Stromal cell of bone marrow (primary cell): Measurements from ENCODE around the gene ADCY9.
"Not testable (repeated sequence)": the region's sequence is repeated elsewhere in the genome, so short reads cannot be mapped to it uniquely, and the experiment has no call there.

ENCODE experiments used
- DNase-seq: peaks from one replicate; pipeline ENCODE4 v3.0.0-alpha.2; 2012; ENCODE audit warnings: low read depth

ADCY9 gene

DNA sequence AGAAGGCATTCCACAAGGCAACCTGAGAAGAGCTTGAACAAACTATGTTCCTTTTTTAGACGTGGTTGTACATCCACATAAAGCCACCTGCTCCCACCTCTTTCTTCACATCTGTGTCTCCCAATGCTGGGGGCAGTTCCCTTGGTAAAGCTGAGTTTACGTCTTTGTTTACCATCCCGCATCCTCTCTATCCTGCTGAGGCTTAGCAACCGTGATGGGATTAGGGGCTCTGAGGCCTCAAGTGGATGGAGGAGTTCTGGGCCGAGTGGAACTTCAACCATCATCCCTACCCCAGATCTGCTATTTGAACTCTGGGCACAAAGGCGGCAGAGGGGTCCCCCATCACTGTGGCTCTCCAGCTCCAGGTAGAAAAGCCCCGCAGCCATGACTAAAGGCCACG lies 141.5 kb downstream of the ADCY9 start:
- DNase-seq, result no peak

DNA sequence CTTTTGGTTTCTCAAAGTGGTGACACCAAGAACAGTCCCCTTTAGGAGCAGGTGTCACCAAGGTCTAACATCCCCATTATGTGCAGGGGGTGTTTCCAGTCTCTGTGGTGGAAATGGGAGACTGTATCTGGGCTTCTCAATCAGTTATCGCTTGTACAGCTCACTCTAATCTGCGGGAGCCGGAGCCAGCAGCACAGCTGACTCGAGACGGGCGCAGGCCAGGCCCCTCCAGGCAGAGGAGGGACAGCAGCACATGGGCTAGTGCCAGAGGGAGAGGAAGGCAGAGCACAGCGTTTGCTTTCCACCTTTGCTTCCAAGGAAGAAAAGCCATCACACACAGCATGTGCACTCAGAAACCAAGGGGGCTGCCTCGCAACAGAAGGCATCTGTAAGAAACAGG lies 144.5 kb downstream of the ADCY9 start:
- no peak for DNase-seq

DNA sequence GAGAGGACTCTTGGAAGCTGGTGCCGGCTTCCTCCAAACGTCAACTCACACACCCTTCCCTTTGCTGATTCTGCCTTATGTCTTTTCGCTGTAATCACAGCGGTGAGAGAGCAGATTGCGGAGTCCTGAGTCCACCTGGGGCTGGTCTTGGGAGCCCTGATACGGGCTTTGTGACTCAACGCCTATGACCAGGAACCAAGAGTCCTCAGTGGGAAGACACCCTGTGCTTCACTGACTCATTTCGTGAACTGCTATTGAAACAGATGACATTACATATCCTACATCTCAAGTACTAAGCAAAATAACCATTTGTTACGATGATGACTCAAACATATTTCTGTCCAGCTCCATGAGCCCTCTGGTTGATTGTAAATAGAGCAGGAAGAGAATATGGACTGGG lies 145.0 kb downstream of the ADCY9 start:
- DNase-seq, result no peak

DNA sequence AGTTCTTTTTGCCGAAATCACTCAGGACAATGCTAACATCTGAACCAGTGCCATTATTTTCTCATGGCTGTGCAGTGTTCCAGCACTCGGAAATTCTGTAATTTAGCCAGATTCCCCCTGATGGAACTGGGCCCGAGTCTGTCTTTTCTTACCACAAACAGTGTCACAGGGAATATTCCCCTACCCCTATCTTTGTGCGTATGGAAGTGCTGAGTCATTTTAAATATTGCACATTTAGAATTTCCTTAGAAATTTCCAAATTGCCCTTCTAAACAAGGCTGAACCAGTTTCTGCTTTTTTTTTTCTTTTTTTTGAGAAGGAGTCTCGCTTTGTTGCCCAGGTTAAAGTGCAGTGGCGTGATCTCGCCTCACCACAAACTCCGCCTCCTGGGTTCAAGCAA lies 147.7 kb downstream of the ADCY9 start:
- DNase-seq, result no peak

DNA sequence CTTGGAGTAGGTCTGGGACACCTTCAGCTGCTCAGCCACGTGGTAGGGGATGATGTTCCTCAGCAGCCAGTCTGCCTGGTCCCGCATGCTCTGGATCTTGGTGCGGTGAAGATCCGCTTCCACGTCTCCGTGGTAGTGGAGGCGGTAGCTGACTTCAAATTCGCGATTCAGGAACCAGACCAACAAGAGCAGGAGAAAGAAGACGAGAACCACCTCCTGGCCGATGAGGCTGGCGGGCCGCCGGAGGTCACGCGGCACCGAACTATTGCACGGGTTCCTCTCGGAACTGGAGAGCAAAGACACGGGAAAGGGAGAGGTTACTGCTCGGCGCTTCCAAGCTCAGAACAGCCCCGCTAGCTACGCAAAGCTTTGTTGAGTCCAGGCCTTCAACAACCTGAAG lies 149.6 kb downstream of the ADCY9 start:
- DNase-seq, result no peak

DNA sequence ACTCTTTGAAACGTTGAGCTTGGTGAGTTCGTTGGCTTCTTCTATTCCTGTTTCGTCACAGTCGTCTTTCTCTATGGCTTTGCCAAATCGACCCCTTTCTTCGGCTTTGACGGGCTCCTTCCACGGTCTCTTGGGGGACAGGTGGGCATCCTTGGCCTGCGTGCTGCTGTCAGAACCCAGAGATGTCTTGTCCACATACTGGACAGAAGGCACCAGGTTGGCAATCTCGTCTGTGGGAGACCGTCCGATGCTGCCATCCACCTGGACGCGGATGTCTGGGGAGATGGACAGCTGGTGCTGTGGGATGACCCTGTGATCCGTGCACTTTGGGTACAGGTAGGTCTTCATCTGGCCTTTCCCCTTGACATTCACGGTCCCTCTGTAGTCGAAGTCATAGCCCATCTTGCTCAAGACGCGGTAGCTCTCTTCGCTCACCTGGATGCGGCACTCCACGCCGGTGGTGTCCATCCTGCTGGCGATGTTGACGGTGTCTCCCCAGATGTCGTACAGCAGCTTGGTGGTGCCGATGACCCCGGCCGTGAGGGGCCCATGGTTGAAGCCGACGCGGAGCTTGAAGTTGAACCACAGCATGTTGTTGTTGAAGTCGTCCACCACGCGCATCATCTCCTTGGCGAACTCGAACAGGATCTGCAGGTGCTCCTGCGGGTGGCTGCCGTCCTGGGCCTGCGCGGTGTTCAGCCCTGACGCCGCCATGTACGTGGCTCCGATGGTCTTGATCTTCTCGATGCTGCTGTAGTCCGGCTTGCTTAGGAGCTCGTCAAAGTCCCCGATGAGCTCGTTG lies 150.3 kb downstream of the ADCY9 start:
- DNase-seq, result no peak

DNA sequence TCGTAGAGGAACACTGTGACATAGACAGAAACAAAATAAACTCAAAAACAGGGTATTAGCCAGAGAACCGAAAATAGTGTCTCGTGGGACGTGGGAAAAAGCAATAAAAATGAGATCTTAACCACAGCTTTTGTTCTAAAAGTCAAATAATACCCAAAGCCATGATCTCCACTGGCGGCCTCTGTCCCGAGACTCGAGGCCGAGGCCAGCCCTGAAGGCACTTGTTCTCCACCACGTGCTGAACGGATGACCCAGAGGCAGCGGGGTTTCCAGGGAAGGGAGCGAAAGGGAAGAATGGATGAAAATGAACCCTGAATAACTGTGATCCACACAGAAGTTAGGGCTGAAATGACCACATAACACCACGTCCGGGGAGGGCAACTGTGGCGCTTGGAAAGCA lies 150.9 kb downstream of the ADCY9 start:
- no peak for DNase-seq

DNA sequence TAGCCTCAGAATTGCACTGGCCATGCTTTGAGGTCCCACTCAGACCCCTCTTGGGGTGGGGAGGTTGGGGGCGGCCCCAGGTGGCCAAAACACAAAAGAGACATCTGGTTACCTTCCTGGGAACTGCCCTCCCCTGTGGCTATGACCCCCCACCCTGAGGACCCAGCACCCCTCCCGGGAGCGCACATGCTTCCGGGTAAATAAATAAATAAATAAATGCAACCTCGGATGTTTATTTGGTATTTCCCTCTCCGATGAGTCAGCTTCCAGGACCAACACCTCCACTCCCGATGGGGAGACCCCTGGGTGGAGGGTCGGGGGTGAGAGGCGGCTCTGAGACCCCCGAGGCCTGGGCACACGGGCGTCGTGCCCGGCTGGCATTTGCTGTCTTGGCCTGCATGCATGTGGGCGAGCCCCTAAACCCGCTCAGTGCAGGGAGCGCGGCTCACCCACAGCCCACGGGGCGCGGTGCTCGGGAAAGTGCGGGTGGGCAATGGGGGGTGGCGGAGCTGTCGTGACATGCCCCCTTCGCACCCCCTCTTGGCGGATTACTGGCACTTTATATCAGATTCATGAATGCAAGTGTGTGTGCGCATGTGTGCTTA lies 151.5 kb downstream of the ADCY9 start:
- no peak for DNase-seq

DNA sequence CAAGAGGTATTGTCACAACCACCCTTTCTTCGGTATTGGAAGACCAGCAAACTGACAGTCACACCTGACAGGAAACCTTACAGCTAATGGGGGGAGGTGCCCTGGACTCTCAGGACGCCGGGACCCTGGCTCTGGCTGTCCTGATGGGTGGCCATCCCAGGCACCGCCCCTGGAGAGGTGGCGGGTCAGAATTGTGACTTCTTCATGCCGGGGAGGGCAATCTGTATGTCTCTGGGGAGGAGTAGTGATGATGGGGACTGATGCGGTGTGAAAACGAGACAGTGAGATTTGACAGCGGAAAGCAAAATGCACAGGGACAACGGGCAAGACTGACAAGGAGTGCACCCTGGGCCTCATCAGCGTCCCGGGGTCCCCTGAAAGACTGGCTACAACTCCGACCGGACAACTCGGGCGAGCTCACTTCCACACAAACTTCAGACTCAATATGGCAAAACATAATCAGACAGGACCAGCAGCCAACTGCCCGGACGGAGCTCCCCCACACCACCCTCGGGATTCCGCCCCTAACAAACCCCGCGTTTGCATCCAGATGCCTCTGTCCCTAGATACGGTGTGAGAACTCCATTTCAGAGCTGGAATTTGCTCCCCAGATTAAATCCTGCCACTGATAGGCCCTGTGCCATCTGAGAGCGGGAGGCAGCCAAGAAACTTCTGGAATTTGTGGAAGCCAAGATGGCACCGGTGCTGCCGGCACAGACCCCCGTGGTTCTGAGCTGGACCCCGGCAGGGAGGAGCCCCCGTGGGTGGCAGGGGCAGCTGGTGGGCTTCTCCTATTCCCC lies 152.2 kb downstream of the ADCY9 start:
- no peak for DNase-seq

DNA sequence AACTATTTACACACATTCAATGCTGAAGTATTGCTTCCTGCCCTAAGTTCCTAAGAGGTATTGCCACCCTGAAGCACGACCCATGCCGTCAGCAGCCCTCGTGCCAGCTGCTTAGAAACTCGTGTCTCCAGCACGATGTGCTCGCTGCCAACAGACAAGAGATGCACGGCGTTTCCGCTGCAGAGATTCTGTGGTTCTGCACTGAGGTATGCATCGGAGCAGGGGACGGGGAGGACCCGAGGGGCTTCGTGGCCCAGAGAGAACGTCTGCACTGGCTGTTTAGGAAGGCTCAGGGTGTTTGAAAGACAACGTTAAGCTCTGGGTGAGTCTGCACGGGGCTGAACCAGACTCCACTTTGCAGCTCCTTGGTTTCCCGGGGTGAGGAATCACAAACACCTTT lies 153.0 kb downstream of the ADCY9 start:
- no peak for DNase-seq

DNA sequence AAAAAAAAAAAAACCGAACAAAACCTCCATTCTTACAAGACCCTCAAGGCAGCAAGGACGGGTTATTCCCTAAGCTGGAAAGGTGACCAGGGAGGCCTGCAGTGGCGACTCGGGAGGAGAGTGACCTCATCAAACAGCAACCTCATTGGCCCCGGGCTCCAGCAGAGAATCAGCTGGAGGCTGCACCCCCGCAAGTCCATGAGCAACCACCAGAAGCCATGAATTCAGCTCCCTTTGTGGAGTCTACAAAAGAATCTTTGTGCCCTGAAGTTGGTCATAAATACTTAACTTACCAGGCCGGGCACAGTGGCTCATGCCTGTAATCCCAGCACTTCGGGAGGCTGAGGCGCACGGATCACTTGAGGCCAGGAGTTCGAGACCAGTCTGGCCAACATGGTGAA lies 154.8 kb downstream of the ADCY9 start:
- no peak for DNase-seq

DNA sequence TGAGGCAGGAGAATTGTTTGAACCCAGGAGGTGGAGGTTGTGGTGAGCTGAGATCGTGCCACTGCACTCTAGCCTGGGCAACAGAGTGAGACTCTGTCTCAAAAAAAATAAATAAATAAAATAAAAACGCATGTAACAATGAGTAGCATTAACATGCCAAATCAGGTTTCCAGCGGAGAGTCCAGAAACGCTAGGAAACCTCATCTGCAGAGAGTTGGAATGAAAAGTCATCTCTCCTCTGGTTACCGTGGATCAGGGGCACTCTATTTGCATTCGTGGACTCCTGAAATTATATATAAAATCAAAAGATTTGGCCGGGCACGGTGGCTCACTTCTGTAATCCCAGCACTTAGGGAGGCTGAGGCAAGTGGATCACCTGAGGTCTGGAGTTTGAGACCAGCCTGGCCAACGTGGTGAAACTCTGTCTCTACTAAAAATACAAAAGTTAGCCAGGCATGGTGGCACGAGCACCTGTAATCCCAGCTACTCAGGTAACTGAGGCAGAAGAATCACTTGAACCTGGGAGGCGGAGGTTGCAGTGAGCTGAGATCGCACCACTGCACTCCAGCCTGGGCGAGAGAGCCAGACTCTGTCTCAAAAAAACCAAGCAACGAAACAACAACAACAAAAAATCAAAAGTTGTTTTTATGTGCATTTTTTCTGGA lies 156.2 kb downstream of the ADCY9 start:
- DNase-seq, result not testable (repeated sequence)

DNA sequence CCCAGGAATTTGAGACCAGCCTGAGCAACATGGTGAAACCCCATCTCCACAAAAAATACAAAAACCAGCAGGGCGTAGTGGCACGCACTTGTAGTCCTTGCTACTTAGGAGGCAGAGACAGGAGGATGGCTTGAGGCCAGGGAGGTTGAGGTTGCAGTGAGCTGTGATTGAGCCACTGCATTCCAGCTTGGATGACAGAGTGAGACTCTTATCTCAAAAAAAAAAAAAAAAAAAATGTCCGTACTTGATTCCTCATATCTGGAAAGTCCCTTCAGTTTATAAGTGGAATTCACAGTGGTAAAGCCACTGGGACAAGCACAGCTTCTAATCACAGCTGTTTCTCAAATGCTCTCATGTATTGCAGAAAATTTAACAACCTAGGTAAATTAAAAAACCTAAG lies 157.1 kb downstream of the ADCY9 start:
- no peak for DNase-seq

DNA sequence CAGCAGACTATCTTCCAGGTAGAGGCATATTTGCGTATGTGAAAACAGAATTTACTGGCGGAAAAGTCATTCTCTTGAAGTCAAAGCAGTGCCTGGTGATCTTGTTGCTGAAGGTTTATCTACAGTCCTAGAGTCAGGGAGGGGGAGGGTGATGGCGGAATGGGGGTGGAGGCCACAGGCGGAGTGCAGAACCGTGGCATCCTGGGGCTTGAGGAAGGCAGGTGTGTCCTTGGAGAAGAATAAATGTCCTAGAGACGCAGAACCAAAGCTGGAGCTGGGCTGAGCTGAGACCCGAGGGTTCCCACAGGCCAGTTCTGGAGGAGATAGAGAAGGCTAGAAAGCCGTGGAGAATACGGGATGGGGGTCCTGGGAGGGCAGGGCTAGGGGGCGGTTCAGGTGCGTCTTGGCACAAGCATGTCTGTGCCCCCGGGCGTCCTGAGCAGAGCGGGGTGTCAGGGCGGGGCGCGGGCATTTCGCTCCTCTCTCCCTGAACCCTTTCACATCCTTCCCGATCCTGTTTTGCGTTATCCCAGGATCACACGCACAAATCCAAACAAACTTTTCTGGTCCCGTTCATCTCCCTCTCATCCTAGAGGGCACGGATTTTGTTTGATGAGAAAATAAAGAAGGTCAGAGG lies 158.8 kb downstream of the ADCY9 start:
- no peak for DNase-seq

DNA sequence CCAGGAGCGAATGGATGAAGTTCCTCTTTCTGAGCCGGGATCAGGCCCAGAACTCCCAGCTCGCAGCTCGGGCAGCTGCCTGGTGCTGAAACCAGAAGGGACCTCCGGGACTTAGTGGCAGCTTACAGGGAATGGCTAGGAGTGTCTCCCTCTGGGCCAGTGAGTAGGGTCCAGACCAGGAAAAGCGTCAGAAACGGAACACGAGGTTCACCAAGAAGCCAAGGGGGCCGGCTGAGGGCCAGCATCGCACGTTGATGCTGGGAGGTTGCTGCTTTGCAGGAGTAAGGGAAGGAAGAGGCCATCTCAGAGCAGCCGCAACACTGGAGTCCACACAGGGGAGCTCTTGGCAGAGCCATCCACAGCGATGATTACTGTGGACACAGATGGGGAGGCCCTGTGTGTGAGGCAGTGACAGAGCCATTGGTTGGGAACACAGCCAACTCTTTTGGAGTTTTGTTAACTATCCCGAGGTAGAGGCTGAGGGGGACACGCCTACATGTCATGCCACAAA lies 161.8 kb downstream of the ADCY9 start:
- no peak for DNase-seq

DNA sequence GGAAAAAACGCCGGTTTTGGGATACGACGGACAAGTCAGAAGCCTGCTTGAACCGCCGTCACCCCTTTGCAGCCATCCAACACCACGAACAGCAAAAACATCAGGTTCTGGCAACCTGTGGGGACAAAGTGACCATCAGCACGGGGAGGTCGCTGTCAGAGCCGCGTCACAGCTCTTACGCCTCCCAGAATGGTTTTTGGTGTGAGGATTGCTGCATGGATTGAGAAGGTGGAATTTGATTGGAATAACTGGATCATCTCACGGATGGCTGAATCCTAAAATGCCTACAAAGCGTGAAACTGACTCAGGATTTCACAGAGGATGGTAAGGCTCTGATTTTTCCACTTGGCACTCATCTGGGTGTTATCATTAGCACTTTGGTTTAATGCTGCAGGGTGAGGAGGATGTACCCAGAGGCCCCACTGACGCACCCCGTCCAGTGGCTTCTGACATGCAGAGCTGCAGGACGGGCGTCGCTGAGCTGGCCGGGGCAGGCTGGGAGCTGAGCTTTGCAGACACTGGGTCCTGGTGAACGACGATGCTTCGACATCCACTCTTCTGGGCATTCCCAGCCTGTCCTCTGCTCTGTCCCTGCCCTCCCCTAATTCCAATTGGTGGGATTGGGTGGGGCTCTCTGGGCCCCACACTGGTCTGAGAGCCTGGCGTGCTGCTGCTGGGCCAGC lies 162.4 kb downstream of the ADCY9 start:
- no peak for DNase-seq

DNA sequence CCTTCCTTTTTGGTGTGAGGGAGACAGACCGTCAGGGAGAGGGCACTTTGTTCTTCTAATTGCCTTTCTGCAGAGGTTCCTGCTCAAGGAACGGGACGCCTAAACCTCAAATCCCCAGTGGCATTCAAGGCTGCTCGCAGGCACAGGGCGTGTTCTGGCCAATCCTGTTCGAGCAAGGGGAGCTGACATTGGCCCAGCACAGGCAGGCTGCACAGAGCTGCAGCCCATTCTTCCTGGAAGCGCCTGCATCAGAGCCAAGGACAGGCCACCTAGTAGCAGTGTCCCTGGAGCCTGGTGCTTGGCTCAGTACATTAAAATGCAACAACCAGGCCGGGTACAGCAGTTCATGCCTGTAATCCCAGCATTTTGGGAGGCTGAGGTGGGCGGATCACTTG lies 163.5 kb downstream of the ADCY9 start:
- DNase-seq, result peak; percentile 78

DNA sequence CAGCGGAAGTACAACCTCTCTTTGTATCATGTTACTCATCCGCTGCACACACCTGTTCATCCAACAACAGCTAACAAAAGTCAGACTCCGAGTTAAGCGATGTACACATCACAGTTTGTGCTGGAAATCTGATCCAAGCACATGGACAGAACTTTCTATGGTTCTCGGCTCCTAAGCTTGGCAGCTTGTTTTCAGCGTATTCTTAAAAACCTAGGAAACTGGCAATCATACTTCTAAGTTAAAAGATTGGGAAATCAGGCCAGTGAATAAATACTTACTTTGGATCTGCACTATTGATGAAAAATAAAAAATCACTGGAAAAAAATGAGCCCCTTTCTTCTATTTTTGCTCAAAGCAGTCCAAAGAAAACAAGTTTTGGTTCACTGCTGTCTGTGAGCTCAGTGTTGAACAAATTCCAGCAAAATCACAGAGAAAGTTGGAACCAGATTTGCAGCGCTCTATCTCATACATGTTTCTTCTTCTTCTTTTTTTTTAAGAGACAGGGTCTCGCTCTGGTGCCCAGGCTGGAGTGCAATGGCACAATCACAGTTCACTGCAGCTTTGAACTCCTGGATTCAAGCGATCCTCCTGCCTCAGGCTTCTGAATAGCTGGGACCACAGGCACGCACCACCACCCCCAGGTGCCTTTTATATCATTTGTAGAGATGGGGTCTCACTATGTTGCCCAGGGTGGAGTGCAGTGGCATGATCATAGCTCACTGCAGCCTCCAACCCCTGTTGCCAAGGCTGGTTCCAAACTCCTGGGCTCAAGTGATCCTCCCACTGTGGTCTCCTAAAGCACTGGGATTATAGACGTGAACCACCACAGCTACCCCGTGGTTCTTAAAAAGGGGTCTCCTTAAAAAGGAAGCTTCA lies 164.1 kb downstream of the ADCY9 start:
- DNase-seq, result peak; percentile 84

DNA sequence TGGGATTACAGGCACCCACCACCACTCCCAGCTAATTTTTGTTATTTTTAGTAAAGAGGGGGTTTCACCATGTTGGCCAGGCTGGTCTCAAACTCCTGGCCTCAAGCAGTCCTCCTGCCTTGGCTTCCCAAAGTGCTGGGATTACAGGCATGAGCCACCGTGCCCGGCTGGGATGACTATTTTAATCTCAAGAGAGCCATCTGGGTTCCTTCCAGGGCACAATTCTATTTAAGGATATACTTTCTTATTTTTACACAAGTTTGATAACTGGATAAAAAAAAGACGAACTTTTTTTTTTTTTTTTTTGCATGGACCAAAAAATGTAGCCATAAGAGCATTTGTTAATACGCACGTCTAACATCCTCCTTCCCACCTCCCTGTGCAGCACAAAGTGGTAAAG lies 164.9 kb downstream of the ADCY9 start:
- not testable (repeated sequence) for DNase-seq
